Heart left ventricle (tissue), 13 donors: ENCODE data around the gene ULK4.

Source experiments
- CTCF ChIP-seq, 12 donors: fragments of 200-600 bp; sonication (generic) in 4 of 12; IDR thresholded peaks; one replicate each; pipeline versions ENCODE4 v1.5.0 to v1.8.0; 2018 to 2022; ENCODE audit warnings: antibody characterized with exemption in 12 of 12, mild to moderate bottlenecking in 5 of 12
- POLR2A ChIP-seq, 2 donors: fragments of 450-650 bp; IDR thresholded peaks; one replicate each; pipeline ENCODE4 v1.6.1; 2017; ENCODE audit warnings: antibody characterized with exemption in 2 of 2, mild to moderate bottlenecking in 2 of 2, moderate library complexity in 2 of 2
- donor health status: ischemic (EF 13 %, LVEDD 7.1; RV severe dilation, severe dysfunction).
- donor health status: DM: no; HTN: yes; CAD: no.
- donor health status: DM: no; HTN: no; CAD: no.
- donor health status: ischemic (EF 25% LVEDD 6.9; RV normal size, moderate dysfunction).
- donor health status: ischemic (EF 25% LVEDD 5.7; RV mildly dilated, moderate dysfunction).
- donor health status: ischemic (EF 35%, LVEDD 5.7; RV mildly dilated, moderate dysfunction).
- donor health status: nonischemic (EF 11% LVEDD 7.7; RV severe dilation, severe dysfunction).
- donor health status: DM: yes; HTN: yes; CAD: no.
- donor health status: PGD.
- donor health status: ischemic (EF 29% LVEDD 5.4; RV normal size, mild dysfunction).
- donor health status: nonischemic (EF 23%, LVEDD 6.1; RV moderate dilation, normal function).

GRCh38 chr3:41943311-41943843 is 18.5 kb downstream of the ULK4 start:
- no peak for TF ChIP-seq CTCF (IDR thresholded peaks at IDR 0.05)
- TF ChIP-seq POLR2A (IDR thresholded peaks at IDR 0.05): no peak
